ENCODE results near the gene ARHGAP44. TPM values are rescaled to one million over a fixed set of nuclear protein-coding genes. Genes with fewer than 3 reads are reported as not detected.

ARHGAP44 gene
- total RNA-seq, 1 experiment from 2014 or later = 7.3 TPM

GRCh38 chr17:13010959-13011358 lies 221.7 kb downstream of the ARHGAP44 start:
- CTCF ChIA-PET = no interaction called here
- Histone ChIP-seq H3K4me1 (ENCODE audit: control insufficient read depth in 1 of 2, insufficient read depth in 2 of 2, low read length in 2 of 2) (no peaks in the 10 kb centered on the region), H3K27me3 (ENCODE audit: insufficient read depth, low read length) (no peaks in the 10 kb centered on the region), H3K4me2 (ENCODE audit: low read length) (no peak overlapping the region), H3K36me3 (ENCODE audit: control insufficient read depth in 1 of 2, insufficient read depth in 2 of 2, low read length in 2 of 2) (peaks cover 56 to 66% of the 10 kb centered on the region in 2 experiments), H3K27ac (ENCODE audit: low read depth, low read length) (no peak overlapping the region), H2AFZ (ENCODE audit: low read depth, low read length, poor library complexity, severe bottlenecking) (no peak overlapping the region), H4K20me1 (ENCODE audit: insufficient read depth) (no peaks in the 10 kb centered on the region; the same call in 1 of the 2 replicates), H3K9me2 (ENCODE audit: insufficient read depth) (no peaks in the 10 kb centered on the region), H3K79me2 (ENCODE audit: insufficient read depth, low read length) (peaks cover 28% of the 10 kb centered on the region), H3K9ac (ENCODE audit: low read length) (no peak overlapping the region), H3K9me3 (ENCODE audit: control insufficient read depth in 1 of 2, insufficient read depth in 1 of 2, low read depth in 1 of 2, low read length in 2 of 2) (no peaks in the 10 kb centered on the region), H3K4me3 (replicated peaks in 1 of 2; ENCODE audit: low read depth in 1 of 2, low read length in 2 of 2) (no peak overlapping the region)
- ATAC-seq = no peak
- DNase-seq (ENCODE audit: low read depth, low spot score) = no peak
- RAD21 ChIA-PET (ENCODE audit: low non-redundant PET in 1 of 2, low total read pairs in 2 of 2, uncharacterized antibody in 2 of 2, unreplicated experiment in 2 of 2) = no interaction called here
- POLR2A ChIA-PET = no interaction called here
- no TSS peak for BruUV-seq (replicated peaks)
- intact Hi-C loops (cut with micrococcal nuclease) = no loop called here
- TF ChIP-seq POLR2AphosphoS5 (IDR thresholded peaks at IDR 0.05; ENCODE audit: low read depth, low read length) = no peak
- no peak for TF ChIP-seq SIN3A (IDR thresholded peaks at IDR 0.05; ENCODE audit: low read depth)
- TF ChIP-seq EZH2 (IDR thresholded peaks at IDR 0.05) = no peak
- no peak for TF ChIP-seq ELF1 (IDR thresholded peaks at IDR 0.05; ENCODE audit: borderline replicate concordance, low read depth)
- TF ChIP-seq SRF (IDR thresholded peaks at IDR 0.05; ENCODE audit: low read depth) = no peak
- TF ChIP-seq ATF3 (IDR thresholded peaks at IDR 0.05) = no peak
- no peak for TF ChIP-seq MAX (IDR thresholded peaks at IDR 0.05)

GRCh38 chr17:13014801-13015200 lies 225.5 kb downstream of the ARHGAP44 start:
- no peak overlapping the region for H3K9ac ChIP-seq (ENCODE audit: low read length)
- no peak for DNase-seq (ENCODE audit: low read depth, low spot score)
- no peak overlapping the region for H3K27ac ChIP-seq (ENCODE audit: low read depth, low read length)
- H3K4me1 ChIP-seq (ENCODE audit: control insufficient read depth in 1 of 2, insufficient read depth in 2 of 2, low read length in 2 of 2) = peaks cover 4 to 10% of the 10 kb centered on the region in 2 experiments; a peak in 3 of 4 replicates
- H4K20me1 ChIP-seq (ENCODE audit: insufficient read depth) = no peaks in the 10 kb centered on the region; the same call in 1 of the 2 replicates
- H2AFZ ChIP-seq (ENCODE audit: low read depth, low read length, poor library complexity, severe bottlenecking) = no peak overlapping the region
- no peaks in the 10 kb centered on the region for H3K27me3 ChIP-seq (ENCODE audit: insufficient read depth, low read length)
- no peaks in the 10 kb centered on the region for H3K9me3 ChIP-seq (ENCODE audit: control insufficient read depth in 1 of 2, insufficient read depth in 1 of 2, low read depth in 1 of 2, low read length in 2 of 2)
- no peak for ATAC-seq
- H3K79me2 ChIP-seq (ENCODE audit: insufficient read depth, low read length) = peaks cover 44% of the 10 kb centered on the region
- POLR2A ChIA-PET = no interaction called here
- no TSS peak for BruUV-seq (replicated peaks)
- TF ChIP-seq RAD21 (IDR thresholded peaks at IDR 0.05; ENCODE audit: low read depth) (no peak), SRF (IDR thresholded peaks at IDR 0.05; ENCODE audit: low read depth) (no peak), CTCF (IDR thresholded peaks at IDR 0.05 in 2 of 3, conservative IDR thresholded peaks at IDR 0.05 in 1 of 3; ENCODE audit: borderline replicate concordance in 1 of 3, insufficient read depth in 1 of 3, low read depth in 2 of 3, low read length in 2 of 3) (no peak), TCF7L2 (IDR thresholded peaks at IDR 0.05; ENCODE audit: borderline replicate concordance, extremely low read depth, insufficient read depth, insufficient read length) (no peak), ZNF274 (IDR thresholded peaks at IDR 0.05; ENCODE audit: low read depth, low read length) (no peak), SIN3A (IDR thresholded peaks at IDR 0.05; ENCODE audit: low read depth) (no peak), FOSL1 (IDR thresholded peaks at IDR 0.05; ENCODE audit: low read depth) (no peak), YY1 (IDR thresholded peaks at IDR 0.05; ENCODE audit: extremely low read depth, insufficient replicate concordance, low read depth, low read length) (no peak), CEBPB (IDR thresholded peaks at IDR 0.05; ENCODE audit: low read depth) (no peak), POLR2A (IDR thresholded peaks at IDR 0.05; ENCODE audit: borderline replicate concordance, extremely low read depth, insufficient read depth, insufficient read length) (no peak)
- RAD21 ChIA-PET (ENCODE audit: low non-redundant PET in 1 of 2, low total read pairs in 2 of 2, uncharacterized antibody in 2 of 2, unreplicated experiment in 2 of 2) = no interaction called here
- H3K4me3 ChIP-seq (replicated peaks in 1 of 2; ENCODE audit: low read depth in 1 of 2, low read length in 2 of 2) = no peak overlapping the region
- H3K4me2 ChIP-seq (ENCODE audit: low read length) = no peak overlapping the region
- CTCF ChIA-PET = no interaction called here
- peaks cover 52 to 58% of the 10 kb centered on the region in 2 experiments for H3K36me3 ChIP-seq (ENCODE audit: control insufficient read depth in 1 of 2, insufficient read depth in 2 of 2, low read length in 2 of 2)
- no peaks in the 10 kb centered on the region for H3K9me2 ChIP-seq (ENCODE audit: insufficient read depth)
- intact Hi-C loops (cut with micrococcal nuclease) = no loop called here
